T1000 (cell line): ENCODE results near the gene IL18R1.

Source experiments
- DNase-seq: peaks from one replicate; lab custom pipeline; 2025; ENCODE audit warnings: mixed read lengths; lab: John Stamatoyannopoulos, UW

IL18R1 gene

GRCh38 chr2:102391565-102391964, 36.0 kb downstream of the IL18R1 start:
- no peak for DNase-seq

- DNase-seq = no peak
Observed at GRCh38 chr2:102392096-102392495, 36.5 kb downstream of the IL18R1 start.

- no peak for DNase-seq
Observed at GRCh38 chr2:102392942-102393341, 37.3 kb downstream of the IL18R1 start.

GRCh38 chr2:102396012-102396411, 40.4 kb downstream of the IL18R1 start:
- DNase-seq = no peak

- no peak for DNase-seq
Observed at GRCh38 chr2:102397209-102397608, 41.6 kb downstream of the IL18R1 start.

GRCh38 chr2:102399499-102400141, 44.0 kb downstream of the IL18R1 start:
- DNase-seq = no peak

GRCh38 chr2:102401456-102401855, 45.9 kb downstream of the IL18R1 start:
- DNase-seq = no peak

GRCh38 chr2:102401865-102402264, 46.3 kb downstream of the IL18R1 start:
- no peak for DNase-seq

- no peak for DNase-seq
Observed at GRCh38 chr2:102410952-102411351, 55.4 kb downstream of the IL18R1 start.

- DNase-seq = no peak
Observed at GRCh38 chr2:102412199-102412598, 56.6 kb downstream of the IL18R1 start.

GRCh38 chr2:102417946-102418345, 62.4 kb downstream of the IL18R1 start:
- DNase-seq = no peak

- no peak for DNase-seq
Observed at GRCh38 chr2:102418421-102418961, 62.9 kb downstream of the IL18R1 start.

- DNase-seq = no peak
Observed at GRCh38 chr2:102420290-102420689, 64.7 kb downstream of the IL18R1 start.

GRCh38 chr2:102421890-102422759, 66.5 kb downstream of the IL18R1 start:
- DNase-seq = no peak

- DNase-seq = no peak
Observed at GRCh38 chr2:102422910-102423309, 67.3 kb downstream of the IL18R1 start, which contains the start of gene IL18RAP. Gene IL18RAP (plus strand): TSS chr2:102423160. CDS start chr2:102423278, 118 bp downstream.

GRCh38 chr2:102423368-102423767, 67.8 kb downstream of the IL18R1 start:
- no peak for DNase-seq

- no peak for DNase-seq
Observed at GRCh38 chr2:102424754-102425153, 69.2 kb downstream of the IL18R1 start.

GRCh38 chr2:102425441-102426132, 70.0 kb downstream of the IL18R1 start:
- no peak for DNase-seq

- no peak for DNase-seq
Observed at GRCh38 chr2:102427249-102427648, 71.7 kb downstream of the IL18R1 start.

GRCh38 chr2:102428573-102428972, 73.0 kb downstream of the IL18R1 start:
- no peak for DNase-seq

- no peak for DNase-seq
Observed at GRCh38 chr2:102432386-102432785, 76.8 kb downstream of the IL18R1 start.

GRCh38 chr2:102433973-102434654, 78.5 kb downstream of the IL18R1 start:
- DNase-seq = no peak
